ENCODE measurements around the gene DNM3.
A peak's percentile ranks its signal among the peaks of the same experiment; 100 is the strongest.
"Not testable (repeated sequence)": the region's sequence is repeated elsewhere in the genome, so short reads cannot be mapped to it uniquely, and the experiment has no call there.

Gene DNM3

DNA sequence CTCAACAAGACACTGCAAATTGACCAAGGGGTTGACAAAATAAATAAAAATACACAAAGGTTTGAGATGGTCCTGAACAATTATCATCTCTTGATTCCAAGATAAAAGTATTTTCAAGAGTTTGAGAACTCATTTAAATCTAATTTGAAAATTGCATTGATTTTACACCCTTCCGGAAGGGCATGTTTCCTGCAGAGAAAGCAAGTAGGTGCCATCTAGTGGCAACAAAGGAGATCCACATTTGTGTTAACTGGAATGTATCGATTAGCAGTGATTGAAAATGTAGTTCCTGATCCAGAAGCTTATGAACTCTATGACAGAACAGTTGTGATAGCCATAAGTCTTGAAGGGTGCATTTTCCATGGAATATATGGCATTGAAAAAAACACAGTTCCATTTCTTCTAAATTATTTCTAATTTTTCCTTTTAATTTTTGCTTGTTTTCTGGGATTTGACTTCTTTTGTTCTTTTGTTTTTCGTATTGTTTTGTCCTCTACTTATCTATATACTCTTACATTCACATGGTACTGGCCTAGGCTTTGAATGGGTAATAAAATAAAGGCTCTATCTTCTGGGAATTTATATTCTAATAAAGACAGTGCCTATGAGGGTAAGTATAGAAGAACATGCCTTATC lies 143.7 kb downstream of the DNM3 start:
- peak in 1 of 5 donors; percentile 46 for DNase-seq

GRCh38 chr1:171985639-171986038 lies 144.3 kb downstream of the DNM3 start:
- DNase-seq = no peak

DNA sequence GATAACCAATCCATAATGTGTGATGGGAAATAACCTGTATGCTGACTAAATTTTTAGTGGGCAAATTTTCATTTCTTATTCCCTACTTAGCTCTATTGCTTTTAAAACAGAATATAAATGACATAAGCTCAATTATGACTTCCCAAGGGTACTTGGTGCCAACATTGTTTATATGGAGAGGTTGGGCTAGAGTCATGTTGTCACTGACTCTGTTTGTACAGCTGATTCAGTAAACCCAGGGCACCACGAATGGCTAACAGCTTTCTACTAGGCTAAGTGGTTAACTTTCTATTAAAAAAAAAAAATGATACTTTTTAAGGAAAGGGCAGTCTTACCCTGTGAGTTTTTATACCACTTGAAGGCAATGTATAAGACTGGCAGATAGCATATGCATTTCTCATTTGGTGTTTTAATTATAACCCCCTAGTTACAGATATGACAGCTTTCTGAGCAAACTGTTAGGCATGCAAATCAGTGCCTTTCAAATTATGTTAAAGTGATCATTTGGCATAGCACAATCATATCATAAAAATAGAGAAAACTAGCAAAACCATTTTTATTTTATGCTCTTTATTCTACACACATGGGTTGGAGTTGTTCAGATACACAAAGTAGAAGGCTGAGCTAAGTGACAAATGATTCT lies 147.1 kb downstream of the DNM3 start:
- DNase-seq = no peak

DNA sequence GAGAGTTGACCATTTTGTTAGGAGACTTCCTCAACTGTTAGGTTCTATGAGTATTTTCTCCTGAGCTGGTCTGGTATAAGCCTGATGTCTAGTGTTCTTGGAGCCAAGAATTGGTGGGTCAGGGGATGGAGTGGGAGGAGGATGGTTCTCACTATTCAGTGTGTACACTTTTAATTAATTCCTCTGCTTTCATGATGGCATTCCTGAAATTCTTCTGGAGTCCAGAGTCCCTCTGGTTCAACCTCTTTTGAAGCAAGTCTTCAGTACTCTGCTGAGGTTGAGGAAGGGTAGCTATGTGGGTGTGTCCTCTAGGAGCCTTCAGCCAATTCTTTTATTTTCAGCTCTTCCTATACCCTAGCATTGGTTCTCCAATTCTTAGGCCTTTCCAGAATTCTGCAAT lies 149.1 kb downstream of the DNM3 start:
- no peak for DNase-seq

DNA sequence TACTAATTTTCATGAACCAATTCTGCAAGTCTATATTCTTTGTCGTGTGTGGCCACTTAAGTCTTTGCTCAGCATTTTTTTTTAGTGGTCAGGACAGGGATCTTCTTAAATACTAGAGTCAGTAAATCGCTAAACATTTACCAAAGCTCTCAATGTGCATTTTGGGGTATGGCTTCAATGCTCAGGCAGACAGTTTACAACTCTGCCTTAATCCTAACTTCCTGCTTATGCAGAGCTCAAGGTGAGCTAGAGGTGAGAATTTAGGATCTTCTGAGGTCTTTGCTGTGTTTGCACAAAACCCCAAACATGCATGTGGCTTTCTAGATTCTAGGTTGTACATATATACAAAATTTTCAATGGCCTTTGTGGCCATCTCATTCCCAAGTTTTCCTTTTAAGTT lies 153.0 kb downstream of the DNM3 start:
- no peak for DNase-seq

- DNase-seq = no peak
These were observed 154.3 kb downstream of the DNM3 start for GRCh38 chr1:171995573-171995972.

GRCh38 chr1:171997936-171998335 lies 156.6 kb downstream of the DNM3 start:
- DNase-seq = no peak

- no peak for DNase-seq
These were observed 157.4 kb downstream of the DNM3 start for GRCh38 chr1:171998711-171999110.

DNA sequence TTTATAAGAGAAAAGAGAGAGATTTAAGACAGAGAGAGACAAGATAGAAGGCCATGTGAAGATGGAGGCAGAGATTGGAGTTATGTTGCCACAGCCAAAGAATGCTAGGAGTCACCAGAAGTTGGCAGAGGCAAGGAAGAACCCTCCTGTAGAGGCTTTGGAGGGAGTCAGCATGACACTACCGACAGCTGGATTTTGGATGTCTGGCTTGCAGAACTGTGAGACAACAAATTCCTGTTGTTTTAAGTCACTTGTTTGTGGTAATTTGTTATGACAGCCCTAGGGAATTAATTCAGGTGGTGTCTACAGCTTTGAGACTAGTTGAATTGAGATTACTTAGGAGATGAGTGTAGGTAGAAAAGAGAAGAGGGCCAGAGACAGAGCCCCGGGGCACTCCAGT lies 158.5 kb downstream of the DNM3 start:
- no peak for DNase-seq

DNA sequence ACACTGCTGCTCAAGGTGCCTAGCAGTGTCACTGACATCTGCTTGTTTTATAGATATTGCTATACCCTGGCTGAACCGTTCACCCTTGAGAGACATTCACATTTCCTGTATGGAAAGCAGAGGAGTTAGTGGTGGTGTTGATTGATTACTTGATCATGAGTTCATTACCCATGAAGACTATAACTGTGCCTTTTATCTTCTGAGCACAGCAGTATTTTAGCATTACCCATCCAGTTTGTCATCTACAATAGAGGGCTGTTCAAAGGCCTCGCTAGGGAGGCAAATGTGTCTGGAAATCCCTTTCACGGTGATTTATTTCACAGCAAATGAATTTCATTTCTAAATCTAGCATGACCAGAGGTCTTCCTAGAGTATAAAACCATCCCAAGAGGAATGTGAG lies 160.0 kb downstream of the DNM3 start:
- no peak for DNase-seq

DNA sequence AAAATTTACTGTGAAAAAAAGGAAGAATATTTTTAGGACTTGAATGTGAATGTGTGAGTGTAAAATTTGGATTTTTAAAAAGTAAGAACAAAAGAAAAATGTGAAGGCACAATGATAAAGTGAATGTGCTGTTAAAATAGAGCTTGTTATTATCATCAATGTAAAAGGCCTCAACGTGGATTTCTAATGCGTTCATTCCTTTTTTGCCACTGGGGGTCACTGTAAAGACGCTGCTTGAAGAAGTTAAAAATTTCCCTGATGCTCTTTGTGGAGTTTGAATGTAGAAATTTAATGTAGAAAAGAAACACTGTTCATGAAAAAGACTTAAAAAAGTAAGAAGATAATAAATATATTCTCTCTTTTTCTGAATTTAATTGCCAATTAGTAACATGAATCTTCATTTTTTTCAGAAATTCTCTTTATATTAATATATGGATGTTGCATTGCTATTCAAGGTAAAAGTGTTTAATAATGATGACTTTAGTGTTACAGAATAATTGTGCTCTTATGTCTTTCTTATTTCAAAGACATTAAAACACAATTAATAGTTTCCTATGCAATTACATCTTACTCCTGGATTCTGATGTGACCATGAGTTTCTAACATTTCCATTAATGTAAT lies 161.5 kb downstream of the DNM3 start:
- DNase-seq = peak in 2 of 5 donors; percentile 6 to 38

DNA sequence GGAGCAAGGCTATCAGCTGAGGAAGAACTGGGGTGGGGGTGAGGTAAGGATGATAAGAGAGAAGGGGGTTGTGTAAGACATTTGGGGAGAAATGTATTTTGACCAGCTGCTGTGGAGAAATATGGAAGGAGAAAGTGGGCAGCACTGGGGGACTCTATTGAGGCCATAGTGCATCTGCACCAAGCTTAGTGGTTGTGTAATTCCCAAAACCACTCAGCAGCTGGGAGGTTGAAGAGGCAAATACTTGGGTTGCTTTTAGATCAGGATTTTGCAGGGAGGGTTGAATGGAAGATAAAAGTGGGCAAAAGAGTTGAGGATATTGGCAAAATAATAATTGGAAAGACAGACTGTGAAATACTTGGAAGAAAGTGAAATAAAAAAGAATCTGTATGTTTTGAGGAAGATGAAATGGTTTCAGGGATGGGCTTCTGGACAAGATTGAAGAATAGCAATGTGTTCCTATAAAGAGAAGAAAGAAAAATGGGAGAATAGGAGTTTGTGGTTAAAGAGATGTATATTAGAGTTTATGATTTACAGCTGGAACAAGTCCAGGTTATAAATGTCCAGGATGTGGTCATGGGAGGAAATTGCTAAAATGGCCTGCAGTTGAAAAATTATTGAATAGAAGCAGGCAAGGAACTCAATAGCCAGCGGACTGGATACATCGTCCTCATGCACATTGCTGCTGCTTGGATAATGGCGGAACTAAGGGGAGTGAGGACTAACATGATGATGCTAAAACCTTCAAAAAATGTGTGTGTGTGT lies 162.7 kb downstream of the DNM3 start:
- DNase-seq = no peak

DNA sequence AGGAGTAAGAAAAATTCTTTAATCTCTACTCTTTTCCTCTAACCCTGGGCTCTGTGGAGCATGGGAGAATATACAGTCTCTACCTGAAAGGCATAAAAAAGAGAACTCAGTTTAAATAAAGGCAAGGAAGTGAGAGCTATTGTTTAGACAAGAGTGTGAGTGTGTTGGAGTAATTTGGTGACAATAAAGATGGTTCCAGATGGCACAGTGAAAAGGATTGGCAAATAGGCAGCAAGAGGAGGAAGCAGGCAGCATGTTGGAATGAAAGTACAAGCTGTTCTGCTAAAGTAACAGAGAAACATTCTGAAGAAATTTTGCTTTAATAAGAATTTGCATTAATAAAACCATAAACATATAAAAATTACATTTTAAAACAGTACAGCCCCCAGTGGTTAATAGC lies 163.4 kb downstream of the DNM3 start:
- no peak for DNase-seq

DNA sequence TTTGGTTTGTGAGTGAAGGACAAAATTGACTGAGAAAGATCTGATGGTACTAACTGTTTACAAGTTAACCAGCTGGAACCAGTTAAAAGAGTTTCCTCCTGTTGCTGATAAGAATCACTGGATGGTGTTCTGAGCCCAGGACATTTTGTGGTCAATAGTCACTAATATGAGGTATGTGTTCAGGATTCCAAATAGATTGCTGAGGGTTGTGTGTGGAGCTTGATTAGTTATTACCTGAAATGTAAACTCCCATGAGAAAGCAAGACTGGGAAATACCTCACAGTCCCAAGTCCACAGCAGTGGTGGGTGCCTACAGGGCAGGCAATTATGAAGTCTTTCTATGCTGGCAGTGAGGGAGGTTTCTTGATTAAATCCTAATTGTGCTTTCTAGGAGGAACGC lies 164.6 kb downstream of the DNM3 start:
- no peak for DNase-seq

GRCh38 chr1:172006660-172007059 lies 165.4 kb downstream of the DNM3 start:
- DNase-seq = no peak

DNA sequence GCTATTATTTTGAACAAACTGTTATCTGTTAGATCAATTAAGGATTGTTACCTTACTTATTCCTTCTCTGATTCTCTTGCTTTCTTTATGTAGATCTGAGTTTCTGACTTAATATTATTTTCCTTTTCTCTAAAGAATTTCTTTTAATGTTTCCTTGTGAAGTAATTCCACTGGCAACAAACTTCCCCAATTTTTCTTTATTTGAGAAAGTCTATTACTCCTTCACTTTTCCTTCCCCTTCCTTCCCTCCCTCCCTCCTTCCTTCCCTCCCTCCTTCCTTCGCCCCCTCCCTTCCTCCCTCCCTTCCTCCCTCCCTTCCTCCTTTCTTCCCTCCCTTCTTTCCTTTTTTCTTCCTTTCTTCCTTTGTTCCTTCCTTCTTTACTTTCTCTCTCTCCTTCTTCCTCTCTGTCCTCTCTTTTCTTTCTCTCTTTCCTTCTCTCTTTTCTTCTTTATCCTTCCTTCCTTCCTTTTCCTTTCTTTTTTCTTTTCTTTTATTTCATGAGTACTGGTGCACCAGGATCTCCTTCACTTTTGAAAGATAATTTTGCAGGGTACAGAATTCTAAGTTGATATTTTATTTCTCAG lies 177.5 kb downstream of the DNM3 start:
- DNase-seq = no peak

DNA sequence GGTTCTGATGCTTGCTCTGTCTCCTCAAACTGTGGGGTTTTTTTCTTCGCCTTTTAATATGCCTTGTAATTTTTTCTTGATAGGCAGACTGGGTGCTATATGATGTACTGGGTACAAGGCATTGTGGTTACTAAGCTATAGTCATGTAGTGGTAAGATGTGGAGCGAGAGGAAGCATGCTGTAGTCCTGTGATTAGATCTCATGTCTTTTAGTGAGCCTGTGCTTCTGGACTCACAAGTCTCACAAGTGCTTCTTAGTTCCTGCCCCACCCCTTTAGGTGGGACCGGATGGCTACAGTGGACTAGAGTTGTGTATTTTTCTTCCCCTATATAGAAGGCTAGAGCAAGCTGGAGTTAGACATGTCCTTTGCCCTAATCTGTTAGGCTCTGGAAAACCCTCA lies 178.7 kb downstream of the DNM3 start:
- no peak for DNase-seq

- DNase-seq = no peak
These were observed 183.2 kb downstream of the DNM3 start for GRCh38 chr1:172024516-172024915.

DNA sequence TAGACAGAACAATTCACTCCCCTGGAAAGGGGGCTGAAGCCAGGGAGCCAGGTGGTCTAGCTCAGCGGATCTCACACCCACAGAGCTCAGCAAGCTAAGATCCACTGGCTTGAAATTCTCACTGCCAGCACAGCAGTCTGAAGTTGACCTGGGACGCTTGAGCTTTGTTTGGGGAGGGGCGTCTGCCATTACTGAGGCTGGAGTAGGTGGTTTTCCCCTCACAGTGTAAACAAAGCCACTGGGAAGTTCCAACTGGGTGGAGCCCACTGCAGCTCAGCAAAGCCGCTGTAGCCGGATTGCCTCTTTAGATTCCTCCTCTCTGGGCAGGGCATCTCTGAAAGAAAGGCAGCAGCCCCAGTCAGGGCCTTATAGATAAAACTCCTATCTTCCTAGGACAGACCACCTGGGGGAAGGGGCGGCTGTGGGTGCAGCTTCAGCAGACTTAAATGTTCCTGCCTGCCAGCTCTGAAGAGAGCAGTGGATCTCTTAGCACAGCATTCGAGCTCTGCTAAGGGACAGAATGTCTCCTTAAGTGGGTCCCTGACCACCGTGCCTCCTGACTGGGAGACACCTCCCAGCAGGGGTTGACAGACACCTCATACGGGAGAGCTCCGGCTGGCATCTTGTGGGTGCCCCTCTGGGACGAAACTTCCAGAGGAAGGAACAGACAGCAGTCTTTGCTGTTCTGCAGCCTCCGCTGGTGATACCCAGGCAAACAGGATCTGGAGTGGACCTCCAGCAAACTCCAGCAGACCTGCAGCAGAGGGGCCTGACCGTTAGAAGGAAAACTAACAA lies 183.8 kb downstream of the DNM3 start:
- not testable (repeated sequence) for DNase-seq

DNA sequence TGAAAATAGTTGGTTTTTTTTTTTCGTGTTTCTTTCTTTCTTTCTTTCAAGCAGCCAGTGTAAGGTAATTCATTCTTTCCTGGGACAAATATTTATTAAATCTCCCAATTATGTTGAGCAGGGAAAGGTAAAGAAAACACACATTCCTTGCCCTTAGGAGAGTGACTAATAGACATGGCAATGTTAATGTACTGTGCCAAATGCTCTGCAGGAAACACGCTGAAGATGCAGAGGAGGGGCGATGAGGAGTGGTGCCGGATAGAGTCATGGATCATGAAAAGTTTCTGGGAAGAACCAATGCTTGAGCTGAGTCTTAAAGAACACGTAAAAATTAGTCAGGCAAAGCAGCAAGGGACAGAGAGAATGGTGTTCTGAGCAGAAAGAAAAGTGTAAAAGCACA lies 199.2 kb downstream of the DNM3 start:
- DNase-seq = no peak

- DNase-seq = no peak
These were observed 199.8 kb downstream of the DNM3 start for GRCh38 chr1:172041102-172041501.

- no peak for DNase-seq
These were observed 200.4 kb downstream of the DNM3 start for GRCh38 chr1:172041742-172042141.
